HCT116 (cell line): ENCODE measurements around the gene PPIL3. TPM values are rescaled to one million over a fixed set of nuclear protein-coding genes. Genes with fewer than 3 reads are reported as not detected.

Experiments used
- ATAC-seq: fragments of 200-7000 bp; cut with Tn5 transposase; 2 replicates; pipeline ENCODE4 v1.9.1; 2020; ENCODE audit warnings: mild to moderate bottlenecking, moderate library complexity
- BruUV-seq: library from RNA; stranded (reverse); fragments of 400-500 nt; replicated peaks from 2 replicates; lab custom pipeline; 2021; lab: Mats Ljungman, UMichigan
- CTCF ChIA-PET: fragments of 300-600 bp; sonication (Branson Sonifier 250); formaldehyde crosslinking; loops from one replicate; lab custom pipeline; 2021; ENCODE audit warnings: antibody characterized with exemption; lab: Charles Lee
- POLR2A ChIA-PET: fragments of 300-600, 350-600 bp; sonication (Branson Sonifier 250); formaldehyde crosslinking; loops from one replicate; lab custom pipeline; 2021; ENCODE audit warnings: antibody characterized with exemption; lab: Charles Lee
- RAD21 ChIA-PET, 2 experiments: fragments of 300-600 bp; sonication (Branson Sonifier 250); formaldehyde crosslinking; loops; one replicate each; lab custom pipeline; 2023; ENCODE audit warnings: low total read pairs in 2 of 2; ENCODE audit not compliant: uncharacterized antibody in 2 of 2, unreplicated experiment in 2 of 2, low non-redundant PET in 1 of 2; lab: Charles Lee
- DNase-seq: peaks from one replicate; pipeline ENCODE4 v3.0.0-alpha.2; 2010; ENCODE audit warnings: low read depth, low spot score
- H2AFZ ChIP-seq: fragments of 200-600 bp; shearing (Covaris generic), sonication (generic); 2 replicates; pipeline ENCODE4 v1.6.1; 2017; ENCODE audit warnings: low read depth, mixed run types, mixed read lengths, antibody characterized with exemption, low read length; ENCODE audit not compliant: poor library complexity, severe bottlenecking
- H3K27ac ChIP-seq: 2 replicates; pipeline ENCODE4 v1.5.1; 2012; ENCODE audit warnings: low read depth, low read length
- H3K27me3 ChIP-seq: fragments of 200-600 bp; sonication (generic); 2 replicates; pipeline ENCODE4 v1.6.1; 2016; ENCODE audit warnings: mixed run types, low read length, mixed read lengths; ENCODE audit not compliant: insufficient read depth
- H3K36me3 ChIP-seq, 2 experiments: fragments of 200-500 bp in 1 of 2; fragments of 200-600 bp in 1 of 2; sonication (Bioruptor generic) in 1 of 2; sonication (generic) in 1 of 2; 2 replicates each; pipeline versions ENCODE4 v1.5.1 to v1.6.1; 2014 to 2016; ENCODE audit warnings: low read length in 2 of 2, inconsistent platforms in 1 of 2, mixed read lengths in 1 of 2, mixed run types in 1 of 2; ENCODE audit not compliant: insufficient read depth in 2 of 2, control insufficient read depth in 1 of 2
- H3K4me1 ChIP-seq, 2 experiments: fragments of 200-600 bp in 1 of 2; sonication (generic) in 1 of 2; 2 replicates each; pipeline versions ENCODE4 v1.5.1 to v1.6.1; 2012 to 2017; ENCODE audit warnings: low read length in 2 of 2, inconsistent platforms in 1 of 2, mild to moderate bottlenecking in 1 of 2, mixed read lengths in 1 of 2, mixed run types in 1 of 2, moderate library complexity in 1 of 2; ENCODE audit not compliant: insufficient read depth in 2 of 2, control insufficient read depth in 1 of 2
- H3K4me2 ChIP-seq: fragments of 200-600 bp; sonication (generic); 2 replicates; pipeline ENCODE4 v1.6.1; 2017; ENCODE audit warnings: mixed run types, low read length, mixed read lengths
- H3K4me3 ChIP-seq, 2 experiments: fragments of 200-600 bp in 1 of 2; sonication (generic) in 1 of 2; replicated peaks in 1 of 2; 2 replicates each; pipeline ENCODE4 v1.5.1; 2011 to 2016; ENCODE audit warnings: low read length in 2 of 2, control low read depth in 1 of 2, low read depth in 1 of 2, mild to moderate bottlenecking in 1 of 2, mixed read lengths in 1 of 2, mixed run types in 1 of 2
- H3K79me2 ChIP-seq: fragments of 200-600 bp; sonication (generic); 2 replicates; pipeline ENCODE4 v1.6.1; 2017; ENCODE audit warnings: mild to moderate bottlenecking, mixed run types, low read length, moderate library complexity, mixed read lengths; ENCODE audit not compliant: insufficient read depth
- H3K9ac ChIP-seq: fragments of 200-600 bp; sonication (generic); 2 replicates; pipeline ENCODE4 v1.6.1; 2016; ENCODE audit warnings: low read length, mixed read lengths
- H3K9me2 ChIP-seq: fragments of 200-600 bp; sonication (generic), shearing (Covaris generic); 2 replicates; pipeline ENCODE4 v1.6.1; 2017; ENCODE audit warnings: mixed run types, mild to moderate bottlenecking, moderate library complexity; ENCODE audit not compliant: insufficient read depth
- H3K9me3 ChIP-seq, 2 experiments: fragments of 200-500 bp in 1 of 2; fragments of 200-600 bp in 1 of 2; sonication (Bioruptor generic) in 1 of 2; sonication (generic) in 1 of 2; 2 replicates each; pipeline ENCODE4 v1.6.1; 2014 to 2017; ENCODE audit warnings: low read length in 2 of 2, mixed read lengths in 2 of 2, inconsistent platforms in 1 of 2, low read depth in 1 of 2, mild to moderate bottlenecking in 1 of 2, mixed run types in 1 of 2, moderate library complexity in 1 of 2; ENCODE audit not compliant: control insufficient read depth in 1 of 2, insufficient read depth in 1 of 2
- H4K20me1 ChIP-seq: fragments of 200-600 bp; sonication (generic), shearing (Covaris generic); 2 replicates; pipeline ENCODE4 v1.6.1; 2017; ENCODE audit warnings: mixed run types, mild to moderate bottlenecking, moderate library complexity; ENCODE audit not compliant: insufficient read depth
- CBX3 ChIP-seq: IDR thresholded peaks from 2 replicates; pipeline ENCODE4 v1.6.1; 2012; ENCODE audit warnings: low read depth
- CEBPB ChIP-seq: IDR thresholded peaks from 2 replicates; pipeline ENCODE4 v1.6.1; 2012; ENCODE audit warnings: low read depth
- EGR1 ChIP-seq: IDR thresholded peaks from 2 replicates; pipeline ENCODE4 v1.6.1; 2012; ENCODE audit warnings: low read depth
- ELF1 ChIP-seq: IDR thresholded peaks from 2 replicates; pipeline ENCODE4 v1.6.1; 2012; ENCODE audit warnings: low read depth, borderline replicate concordance
- EZH2 ChIP-seq: fragments of 200-600 bp; sonication (generic); IDR thresholded peaks from 2 replicates; pipeline ENCODE4 v1.6.1; 2017; ENCODE audit warnings: antibody characterized with exemption, mixed run types
- EZH2phosphoT487 ChIP-seq: fragments of 200-600 bp; IDR thresholded peaks from 2 replicates; pipeline ENCODE4 v1.6.1; 2018; ENCODE audit warnings: antibody characterized with exemption, borderline replicate concordance
- FOSL1 ChIP-seq: IDR thresholded peaks from 2 replicates; pipeline ENCODE4 v1.6.1; 2012; ENCODE audit warnings: low read depth
- JUND ChIP-seq: IDR thresholded peaks from 2 replicates; pipeline ENCODE4 v1.6.1; 2012
- MAX ChIP-seq: IDR thresholded peaks from 2 replicates; pipeline ENCODE4 v1.6.1; 2012
- POLR2A ChIP-seq: IDR thresholded peaks from 2 replicates; pipeline ENCODE4 v1.7.0; 2011; ENCODE audit warnings: borderline replicate concordance; ENCODE audit not compliant: insufficient read depth, insufficient read length; ENCODE audit errors: extremely low read depth
- POLR2AphosphoS5 ChIP-seq: IDR thresholded peaks from 2 replicates; pipeline ENCODE4 v1.6.1; 2011; ENCODE audit warnings: mild to moderate bottlenecking, low read depth, low read length, moderate library complexity
- RAD21 ChIP-seq: IDR thresholded peaks from 2 replicates; pipeline ENCODE4 v1.6.1; 2012; ENCODE audit warnings: low read depth, mild to moderate bottlenecking
- SIN3A ChIP-seq: IDR thresholded peaks from 2 replicates; pipeline ENCODE4 v1.6.1; 2012; ENCODE audit warnings: low read depth
- SP1 ChIP-seq: IDR thresholded peaks from 2 replicates; pipeline ENCODE4 v1.6.1; 2012; ENCODE audit warnings: low read depth
- SRF ChIP-seq: IDR thresholded peaks from 2 replicates; pipeline ENCODE4 v1.6.1; 2012; ENCODE audit warnings: low read depth
- TCF7L2 ChIP-seq: IDR thresholded peaks from 2 replicates; pipeline ENCODE4 v1.7.0; 2011; ENCODE audit warnings: borderline replicate concordance, inconsistent platforms; ENCODE audit not compliant: insufficient read depth, insufficient read length; ENCODE audit errors: extremely low read depth
- YY1 ChIP-seq: IDR thresholded peaks from 2 replicates; pipeline ENCODE4 v1.6.1; 2011; ENCODE audit warnings: low read length, low read depth, moderate library complexity, mild to moderate bottlenecking; ENCODE audit not compliant: insufficient replicate concordance; ENCODE audit errors: extremely low read depth
- ZFX ChIP-seq: fragments of 450-650 bp; IDR thresholded peaks from 2 replicates; pipeline ENCODE4 v1.6.1; 2017
- ZNF274 ChIP-seq: fragments of 200-500 bp; sonication (Bioruptor generic); IDR thresholded peaks from 2 replicates; pipeline ENCODE4 v1.6.1; 2014; ENCODE audit warnings: mild to moderate bottlenecking, low read depth, low read length, inconsistent platforms
- intact Hi-C: fragments of 100-400 bp; cut with micrococcal nuclease; formaldehyde crosslinking; loops from 2 replicates; pipeline ENCODE4 v1.10.0; 2022
- total RNA-seq: library from RNA; stranded (reverse); gene quantifications from one replicate; pipeline ENCODE4 v1.2.1, GENCODE V29; 2021; ENCODE audit not compliant: unreplicated experiment
- TF ChIP-seq, protein P1 (sequence below): IDR thresholded peaks from 2 replicates; pipeline ENCODE4 v1.6.1; 2011; ENCODE audit warnings: mild to moderate bottlenecking, low read length, moderate library complexity; ENCODE audit not compliant: insufficient replicate concordance; ENCODE audit errors: extremely low read depth

PPIL3 gene
- total RNA-seq, 1 experiment from 2014 or later = 55.9 TPM

DNA sequence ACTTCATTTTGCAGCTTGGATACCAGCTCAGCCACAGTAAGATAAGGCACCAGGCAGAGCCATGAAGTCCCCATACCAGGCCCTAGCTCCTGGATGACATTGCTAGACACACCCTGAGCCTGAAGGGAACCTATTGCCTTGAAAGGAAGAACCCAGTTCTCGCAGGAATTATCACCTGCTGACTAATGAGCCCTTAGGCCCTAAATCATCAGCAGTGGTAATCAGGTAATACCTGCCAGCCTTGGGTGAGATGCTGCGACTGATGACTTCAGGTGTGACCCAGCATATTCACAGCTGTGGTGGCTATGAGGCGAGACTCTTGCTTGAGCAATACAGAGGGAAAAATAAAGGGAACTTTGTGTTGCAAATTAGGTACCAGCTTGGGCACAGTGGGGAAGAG, 49.4 kb downstream of the PPIL3 start:
- H2AFZ ChIP-seq = no peak overlapping the region
- no peak overlapping the region for H3K4me2 ChIP-seq
- H3K9me3 ChIP-seq = peaks cover 0 to 5% of the 10 kb centered on the region in 2 experiments; a peak in 1 of 4 replicates
- no peak for ATAC-seq
- no peaks in the 10 kb centered on the region for H3K9me2 ChIP-seq
- POLR2A ChIA-PET = no interaction called here
- TF ChIP-seq EZH2 = no peak
- TF ChIP-seq ELF1 = no peak
- no peak for TF ChIP-seq EGR1
- no peak for TF ChIP-seq MAX
- TF ChIP-seq RAD21 = no peak
- no peak for TF ChIP-seq SIN3A
- TF ChIP-seq ZFX = no peak
- TF ChIP-seq POLR2A = no peak
- no peak for TF ChIP-seq EZH2phosphoT487
- no peak for TF ChIP-seq SRF
- TF ChIP-seq, all 23 proteins: peak for 0
- H3K9ac ChIP-seq = no peak overlapping the region
- ChIA-PET RAD21 (interaction anchor here in 1 of 2 experiments (0.6 kb wide), 1 partner anchor 11 kb away, joined by 5 read pairs; no protein-coding TSS in a partner anchor), CTCF (interaction anchor here (1.6 kb wide), 1 partner anchor 127 kb away, joined by 3 read pairs; no protein-coding TSS in a partner anchor)
- DNase-seq = no peak
- no peak overlapping the region for H3K27ac ChIP-seq
- no TSS peak for BruUV-seq
- no peaks in the 10 kb centered on the region for H4K20me1 ChIP-seq
- no peaks in the 10 kb centered on the region for H3K27me3 ChIP-seq
- no peaks in the 10 kb centered on the region for H3K36me3 ChIP-seq
- peaks cover 0 to 5% of the 10 kb centered on the region in 2 experiments; a peak in 1 of 4 replicates for H3K4me1 ChIP-seq
- H3K4me3 ChIP-seq = no peak overlapping the region
- H3K79me2 ChIP-seq = no peaks in the 10 kb centered on the region
- intact Hi-C loops = no loop called here

GRCh38 chr2:200834701-200835100, 54.2 kb downstream of the PPIL3 start:
- ChIA-PET CTCF (no interaction called here), POLR2A (no interaction called here)

More at GRCh38 chr2:200834701-200835100, 54.2 kb downstream of the PPIL3 start:
- BruUV-seq = no TSS peak
- H4K20me1 ChIP-seq = no peaks in the 10 kb centered on the region
- H3K79me2 ChIP-seq = no peaks in the 10 kb centered on the region
- no peaks in the 10 kb centered on the region for H3K9me2 ChIP-seq
- no peak for ATAC-seq
- H3K27ac ChIP-seq = no peak overlapping the region
- H3K27me3 ChIP-seq = no peaks in the 10 kb centered on the region
- no peak overlapping the region for H3K9ac ChIP-seq
- RAD21 ChIA-PET = no interaction called here
- peaks cover 0 to 5% of the 10 kb centered on the region in 2 experiments; a peak in 1 of 4 replicates for H3K4me1 ChIP-seq
- no peak overlapping the region for H3K4me3 ChIP-seq
- H3K9me3 ChIP-seq = peaks cover 0 to 5% of the 10 kb centered on the region in 2 experiments; a peak in 1 of 4 replicates
- H3K4me2 ChIP-seq = no peak overlapping the region
- intact Hi-C loops = no loop called here
- no peaks in the 10 kb centered on the region for H3K36me3 ChIP-seq
- H2AFZ ChIP-seq = no peak overlapping the region
- no peak for TF ChIP-seq ZFX
- TF ChIP-seq SP1 = no peak
- TF ChIP-seq SRF = no peak
- TF ChIP-seq MAX = no peak
- TF ChIP-seq ZNF274 = no peak
- TF ChIP-seq POLR2A = no peak
- TF ChIP-seq CEBPB = no peak
- no peak for TF ChIP-seq CBX3
- TF ChIP-seq TCF7L2 = no peak
- TF ChIP-seq YY1 = no peak
- TF ChIP-seq FOSL1 = no peak
- TF ChIP-seq ELF1 = no peak
- TF ChIP-seq, protein P1, sequence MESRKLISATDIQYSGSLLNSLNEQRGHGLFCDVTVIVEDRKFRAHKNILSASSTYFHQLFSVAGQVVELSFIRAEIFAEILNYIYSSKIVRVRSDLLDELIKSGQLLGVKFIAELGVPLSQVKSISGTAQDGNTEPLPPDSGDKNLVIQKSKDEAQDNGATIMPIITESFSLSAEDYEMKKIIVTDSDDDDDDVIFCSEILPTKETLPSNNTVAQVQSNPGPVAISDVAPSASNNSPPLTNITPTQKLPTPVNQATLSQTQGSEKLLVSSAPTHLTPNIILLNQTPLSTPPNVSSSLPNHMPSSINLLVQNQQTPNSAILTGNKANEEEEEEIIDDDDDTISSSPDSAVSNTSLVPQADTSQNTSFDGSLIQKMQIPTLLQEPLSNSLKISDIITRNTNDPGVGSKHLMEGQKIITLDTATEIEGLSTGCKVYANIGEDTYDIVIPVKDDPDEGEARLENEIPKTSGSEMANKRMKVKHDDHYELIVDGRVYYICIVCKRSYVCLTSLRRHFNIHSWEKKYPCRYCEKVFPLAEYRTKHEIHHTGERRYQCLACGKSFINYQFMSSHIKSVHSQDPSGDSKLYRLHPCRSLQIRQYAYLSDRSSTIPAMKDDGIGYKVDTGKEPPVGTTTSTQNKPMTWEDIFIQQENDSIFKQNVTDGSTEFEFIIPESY = no peak
- no peak for TF ChIP-seq JUND
- no peak for TF ChIP-seq EZH2phosphoT487
- TF ChIP-seq EGR1 = no peak
- TF ChIP-seq POLR2AphosphoS5 = no peak
- TF ChIP-seq EZH2 = no peak
- no peak for TF ChIP-seq RAD21
- no peak for TF ChIP-seq SIN3A
- no peak for DNase-seq
